GM23248 (cell line): Measurements from ENCODE around the gene UGT2A2. TPM values are rescaled to one million over a fixed set of nuclear protein-coding genes. Genes with fewer than 3 reads are reported as not detected.

Experiments used
- DNase-seq: peaks from one replicate; pipeline ENCODE4 v3.0.0-alpha.2; 2015
- H2AFZ ChIP-seq: fragments of 200-600 bp; sonication (generic); 2 replicates; pipeline ENCODE4 v1.6.1; 2016; ENCODE audit warnings: antibody characterized with exemption
- H3F3A ChIP-seq: fragments of 200-600 bp; sonication (generic); 2 replicates; pipeline ENCODE4 v1.6.1; 2016; ENCODE audit warnings: mild to moderate bottlenecking, antibody characterized with exemption, mixed run types; ENCODE audit not compliant: insufficient read depth
- H3K27ac ChIP-seq: fragments of 200-600 bp; sonication (generic); 2 replicates; pipeline ENCODE4 v1.5.1; 2016; ENCODE audit warnings: mild to moderate bottlenecking
- H3K27me3 ChIP-seq: fragments of 200-600 bp; sonication (generic); replicated peaks from 2 replicates; pipeline ENCODE4 v1.6.1; 2016; ENCODE audit warnings: mild to moderate bottlenecking; ENCODE audit not compliant: insufficient read depth
- H3K36me3 ChIP-seq: fragments of 200-600 bp; sonication (generic); 2 replicates; pipeline ENCODE4 v1.6.1; 2016; ENCODE audit warnings: low read depth, mild to moderate bottlenecking
- H3K4me1 ChIP-seq: fragments of 200-600 bp; sonication (generic); 2 replicates; pipeline ENCODE4 v1.6.1; 2016; ENCODE audit warnings: mild to moderate bottlenecking; ENCODE audit not compliant: insufficient read depth
- H3K4me2 ChIP-seq: fragments of 200-600 bp; sonication (generic); one replicate; pipeline ENCODE4 v1.6.1; 2016; ENCODE audit warnings: mild to moderate bottlenecking; ENCODE audit not compliant: unreplicated experiment
- H3K4me3 ChIP-seq: fragments of 200-600 bp; sonication (generic); 2 replicates; pipeline ENCODE4 v1.5.1; 2016; ENCODE audit warnings: mild to moderate bottlenecking
- H3K79me2 ChIP-seq: fragments of 200-600 bp; sonication (generic); 2 replicates; pipeline ENCODE4 v1.6.1; 2016; ENCODE audit warnings: mild to moderate bottlenecking; ENCODE audit not compliant: insufficient read depth
- H3K9ac ChIP-seq: fragments of 200-600 bp; sonication (generic); 2 replicates; pipeline ENCODE4 v1.6.1; 2016; ENCODE audit warnings: mild to moderate bottlenecking
- H3K9me2 ChIP-seq: fragments of 200-600 bp; sonication (generic); 2 replicates; pipeline ENCODE4 v1.6.1; 2016; ENCODE audit warnings: mixed run types, mild to moderate bottlenecking, moderate library complexity; ENCODE audit not compliant: insufficient read depth
- H3K9me3 ChIP-seq: fragments of 200-600 bp; sonication (generic); one replicate; pipeline ENCODE4 v1.6.1; 2017; ENCODE audit warnings: low read depth
- H4K20me1 ChIP-seq: fragments of 200-600 bp; sonication (generic); 2 replicates; pipeline ENCODE4 v1.6.0; 2016; ENCODE audit not compliant: insufficient read depth
- EZH2 ChIP-seq: fragments of 200-600 bp; sonication (generic); IDR thresholded peaks from 2 replicates; pipeline ENCODE4 v1.6.1; 2018; ENCODE audit warnings: antibody characterized with exemption, mild to moderate bottlenecking; ENCODE audit not compliant: insufficient read depth, poor library complexity, severe bottlenecking
- EZH2phosphoT487 ChIP-seq: fragments of 200-600 bp; sonication (generic); IDR thresholded peaks from 2 replicates; pipeline ENCODE4 v1.6.1; 2018; ENCODE audit warnings: antibody characterized with exemption, moderate library complexity, mild to moderate bottlenecking, low read depth; ENCODE audit not compliant: insufficient read depth
- WGBS, 2 experiments: methylation state at CpG; one replicate each; pipeline ENCODE4 v1.1.6; 2015 to 2017; ENCODE audit warnings: low lambda C conversion rate in 2 of 2, low coverage in 1 of 2; ENCODE audit errors: missing lambda C conversion rate in 2 of 2; 5-methylcytosine and 5-hydroxymethylcytosine counted together
- in situ Hi-C: fragments of 300-500 bp; cut with MboI; formaldehyde crosslinking; loops from 2 replicates; pipeline ENCODE4 v1.15.0; 2020
- polyA plus RNA-seq: library from polyadenylated mRNA; unstranded; fragments of >200 nt; fragmentation: Nextera tagmentation; extraction: Ambion mirVana; gene quantifications from 2 replicates; pipeline ENCODE4 v1.2.1, GENCODE V29; 2016
- small RNA-seq: library from RNA; depleted of rRNA; stranded (forward); fragments of <200 nt; gene quantifications from one replicate; pipeline ENCODE3, GENCODE V24; 2014; ENCODE audit warnings: low read depth, low replicate concordance
- total RNA-seq: library from RNA; depleted of rRNA; stranded (reverse); fragments of >200 nt; shearing (Covaris generic); gene quantifications from 2 replicates; pipeline ENCODE4 v1.2.3, GENCODE V29; 2014; rRNA removed

Gene UGT2A2
- total and polyA plus RNA-seq, 2 experiments from 2014 or later: not detected

- DNase-seq: no peak
- no peak overlapping the region for H3K4me3 ChIP-seq
- no peak overlapping the region for H3K27ac ChIP-seq
- no peaks in the 10 kb centered on the region for H3K36me3 ChIP-seq
- no peaks in the 10 kb centered on the region for H3K9me3 ChIP-seq
- 16 to 46% methylated on average over 2 of the region's 2 CpGs for WGBS, 2 experiments
- no peaks in the 10 kb centered on the region for H3K27me3 ChIP-seq
- no peak overlapping the region for H2AFZ ChIP-seq
- H3K79me2 ChIP-seq: no peaks in the 10 kb centered on the region
- in situ Hi-C loops: no loop called here
- no peaks in the 10 kb centered on the region for H4K20me1 ChIP-seq
- H3K4me1 ChIP-seq: no peaks in the 10 kb centered on the region
- TF ChIP-seq EZH2phosphoT487 (no peak), EZH2 (no peak)
- H3K4me2 ChIP-seq: no peak overlapping the region
- H3F3A ChIP-seq: no peaks in the 10 kb centered on the region
- H3K9ac ChIP-seq: no peak overlapping the region
- H3K9me2 ChIP-seq: no peaks in the 10 kb centered on the region
Observed at GRCh38 chr4:69563424-69563823, 76.0 kb downstream of the UGT2A2 start.

- H3K9me2 ChIP-seq: no peaks in the 10 kb centered on the region
- no peak overlapping the region for H3K4me3 ChIP-seq
- H2AFZ ChIP-seq: no peak overlapping the region
- no peak overlapping the region for H3K9ac ChIP-seq
- no peaks in the 10 kb centered on the region for H4K20me1 ChIP-seq
- H3K79me2 ChIP-seq: no peaks in the 10 kb centered on the region
- 4 to 13% methylated on average over 2 of the region's 2 CpGs for WGBS, 2 experiments
- H3K27me3 ChIP-seq: no peaks in the 10 kb centered on the region
- no peak for TF ChIP-seq EZH2
- no peak for TF ChIP-seq EZH2phosphoT487
- no peaks in the 10 kb centered on the region for H3F3A ChIP-seq
- H3K27ac ChIP-seq: no peak overlapping the region
- no peak overlapping the region for H3K4me2 ChIP-seq
- no peaks in the 10 kb centered on the region for H3K9me3 ChIP-seq
- no peaks in the 10 kb centered on the region for H3K36me3 ChIP-seq
- no peaks in the 10 kb centered on the region for H3K4me1 ChIP-seq
- no peak for DNase-seq
- in situ Hi-C loops: no loop called here
Observed at GRCh38 chr4:69549651-69550050, 89.8 kb downstream of the UGT2A2 start.

GRCh38 chr4:69546134-69546765 lies 93.2 kb downstream of the UGT2A2 start:
- DNase-seq: no peak
- Histone ChIP-seq H4K20me1 (no peaks in the 10 kb centered on the region), H3K27me3 (no peaks in the 10 kb centered on the region), H3K36me3 (no peaks in the 10 kb centered on the region), H3K27ac (no peak overlapping the region), H3K9me2 (no peaks in the 10 kb centered on the region), H3K9me3 (no peaks in the 10 kb centered on the region), H3K4me3 (no peak overlapping the region), H3K79me2 (no peaks in the 10 kb centered on the region), H3K4me2 (no peak overlapping the region), H3K9ac (no peak overlapping the region), H3K4me1 (no peaks in the 10 kb centered on the region), H3F3A (no peaks in the 10 kb centered on the region), H2AFZ (no peak overlapping the region)
- in situ Hi-C loops: no loop called here
- TF ChIP-seq EZH2 (no peak), EZH2phosphoT487 (no peak)
- WGBS, 2 experiments: 4% methylated on average over 6 of the region's 6 CpGs

Small RNA genes lying within 50 kb of the gene (small RNA-seq; reads per million reads assigned to genes)
- not detected for gene UGT2A2

Other genes with a start within 250 kb of the UGT2A2 start
- gene UGT2B4, start 143.7 kb downstream of the UGT2A2 start, total RNA-seq: not detected in 2 replicates
- not detected in 2 replicates for gene UGT2B4, start 143.7 kb downstream of the UGT2A2 start, polyA plus RNA-seq
- gene UGT2A1, start 13.6 kb upstream of the UGT2A2 start, total RNA-seq: not detected in 2 replicates
- gene UGT2A1, start 13.6 kb upstream of the UGT2A2 start, polyA plus RNA-seq: not detected in 2 replicates
- 2.6 TPM in 1 of 2 replicates, not detected in the other for gene SULT1B1, start 121.0 kb upstream of the UGT2A2 start, total RNA-seq
- 0.10 and 0.11 TPM in 2 replicates for gene SULT1B1, start 121.0 kb upstream of the UGT2A2 start, polyA plus RNA-seq
- gene SULT1E1, start 220.5 kb upstream of the UGT2A2 start, total RNA-seq: not detected in 2 replicates
- gene SULT1E1, start 220.5 kb upstream of the UGT2A2 start, polyA plus RNA-seq: not detected in 2 replicates